GM19023 (cell line): ENCODE data around the gene DAPK3.

Source experiments
- ATAC-seq: cut with Tn5 transposase; IDR thresholded peaks from one replicate; pipeline ENCODE4 v1.9.1; 2021; ENCODE audit warnings: mild to moderate bottlenecking, moderate library complexity; ENCODE audit not compliant: unreplicated experiment

DAPK3 gene

GRCh38 chr19:3919793-3920192, 51.1 kb downstream of the DAPK3 start:
- ATAC-seq: no peak

GRCh38 chr19:3916033-3916432, 54.9 kb downstream of the DAPK3 start:
- no peak for ATAC-seq

- ATAC-seq: no peak
Observed at GRCh38 chr19:3914199-3914598, 56.7 kb downstream of the DAPK3 start.

DNA sequence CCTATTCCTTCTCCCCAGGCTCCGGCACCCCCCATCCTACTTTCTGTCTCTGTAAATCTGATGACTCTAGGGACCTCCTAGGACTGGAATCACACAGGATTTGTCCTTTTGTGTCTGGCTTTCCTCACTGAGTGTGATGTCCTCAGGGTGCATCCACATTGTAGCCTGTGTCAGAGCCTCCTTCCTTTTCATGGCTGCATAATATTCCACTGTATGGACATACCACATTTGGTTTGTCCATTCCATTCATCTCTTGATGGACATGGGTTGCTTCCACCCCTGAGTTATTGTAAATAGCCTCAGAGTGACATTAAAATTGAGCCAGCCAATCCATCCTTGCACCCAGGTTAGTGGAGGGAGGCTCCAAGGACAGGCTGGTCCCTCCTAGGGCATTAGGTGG, 60.8 kb downstream of the DAPK3 start:
- ATAC-seq: no peak
